HL-60/S4 (cell line): Measurements from ENCODE around the gene WWC2.
"Not testable (repeated sequence)": the region's sequence is repeated elsewhere in the genome, so short reads cannot be mapped to it uniquely, and the experiment has no call there.

Experiments used
- in situ Hi-C: fragments of 300-500 bp; cut with MboI; formaldehyde crosslinking; loops from 2 replicates; pipeline ENCODE4 v1.14.3; 2022; ENCODE audit warnings: low sequenced_read_pairs

Gene WWC2

DNA sequence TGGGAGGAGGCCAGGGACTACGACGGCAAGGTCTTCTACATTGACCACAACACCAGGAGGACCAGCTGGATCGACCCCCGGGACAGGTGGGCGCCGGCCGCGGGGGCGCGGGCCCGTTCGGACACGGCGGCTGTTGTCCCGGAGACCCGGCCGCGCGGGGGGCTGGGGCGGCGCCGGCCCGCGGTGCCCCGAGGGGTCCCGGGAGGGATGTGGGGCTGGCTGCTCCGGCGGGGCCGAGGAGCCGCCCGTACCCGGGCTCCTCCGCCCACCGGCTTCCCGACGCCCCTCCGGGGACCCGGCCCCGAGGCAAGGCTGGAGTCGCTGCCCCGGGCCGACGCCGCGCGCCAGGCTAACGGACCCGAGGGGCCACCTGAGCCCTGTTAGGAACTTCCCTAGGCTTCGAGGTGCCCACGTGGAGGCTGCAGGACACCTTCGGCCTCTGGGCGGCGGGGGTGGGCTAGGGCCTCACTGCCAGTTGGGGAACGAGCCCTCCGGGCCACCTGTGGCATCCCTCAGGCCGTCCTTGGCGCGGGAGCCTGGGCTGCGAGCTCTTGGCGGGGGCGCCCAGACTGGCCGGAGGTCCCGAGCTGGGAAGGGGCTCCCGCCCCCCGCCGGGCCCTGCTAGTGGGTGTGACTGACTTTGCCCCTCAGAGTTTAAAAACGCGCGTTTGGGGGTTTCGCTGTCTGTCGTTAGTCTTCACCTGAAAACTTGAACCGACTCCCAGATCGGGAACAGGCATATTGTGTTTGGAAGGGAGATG is 660 bp downstream of the WWC2 start:
- in situ Hi-C loops: no loop called here

DNA sequence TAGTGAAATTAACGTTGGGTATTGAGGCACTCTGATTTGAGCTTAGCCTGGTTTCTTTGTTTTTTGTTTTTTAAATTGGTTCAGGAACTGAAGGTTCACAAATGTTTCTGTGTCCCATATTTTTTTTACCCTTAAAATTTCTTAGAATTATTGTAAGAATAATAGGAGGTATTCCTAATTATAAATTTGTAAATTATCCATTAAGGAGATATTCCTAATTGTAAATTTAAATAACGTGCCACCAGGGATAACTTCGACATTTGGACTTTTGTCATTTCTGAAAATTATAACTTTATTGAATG is 1.2 kb downstream of the WWC2 start:
- in situ Hi-C loops: no loop called here

DNA sequence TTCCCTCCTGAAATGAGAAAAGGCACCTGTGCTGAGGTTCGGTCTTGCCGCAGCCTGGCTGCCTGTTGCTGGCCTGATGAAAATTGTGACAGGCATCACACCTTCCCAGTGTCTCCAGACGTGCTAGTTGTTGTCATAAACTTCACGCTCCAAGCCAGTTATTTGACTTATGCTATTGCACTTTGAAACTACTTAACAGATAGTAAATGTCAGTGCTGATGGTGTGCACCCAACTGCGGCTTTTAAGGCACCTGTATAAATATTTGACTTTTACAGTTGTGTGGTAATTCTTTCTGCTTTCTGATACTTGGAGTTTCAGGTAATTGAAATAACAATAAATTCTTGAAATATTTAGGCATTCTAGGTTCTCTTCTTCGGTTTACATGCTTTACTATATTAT is 1.8 kb downstream of the WWC2 start:
- in situ Hi-C loops: no loop called here

DNA sequence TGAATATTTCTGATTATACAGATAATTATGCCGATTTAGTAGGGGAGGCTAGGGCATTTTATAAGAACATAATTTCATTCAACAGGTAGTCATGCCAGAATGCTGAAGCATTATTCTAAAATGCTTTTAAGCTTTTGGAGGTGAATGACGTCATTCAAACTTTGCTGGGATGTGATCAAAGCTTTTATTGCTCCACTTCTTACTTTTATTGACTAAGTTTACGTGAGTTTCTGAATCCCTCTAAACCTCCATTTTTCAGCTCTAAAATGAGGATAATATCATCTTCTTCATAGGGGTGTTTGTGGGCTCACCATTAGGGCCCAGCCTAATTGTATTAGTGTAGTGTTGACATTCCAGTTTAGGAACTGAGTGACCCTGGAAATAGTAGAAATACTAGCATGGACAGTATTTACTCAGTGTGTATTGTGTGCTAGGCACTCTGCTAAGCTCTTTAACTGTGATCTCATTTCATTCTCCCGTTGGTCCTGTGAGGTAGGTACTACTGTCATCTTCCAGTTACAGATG is 3.0 kb downstream of the WWC2 start:
- in situ Hi-C loops: no loop called here

DNA sequence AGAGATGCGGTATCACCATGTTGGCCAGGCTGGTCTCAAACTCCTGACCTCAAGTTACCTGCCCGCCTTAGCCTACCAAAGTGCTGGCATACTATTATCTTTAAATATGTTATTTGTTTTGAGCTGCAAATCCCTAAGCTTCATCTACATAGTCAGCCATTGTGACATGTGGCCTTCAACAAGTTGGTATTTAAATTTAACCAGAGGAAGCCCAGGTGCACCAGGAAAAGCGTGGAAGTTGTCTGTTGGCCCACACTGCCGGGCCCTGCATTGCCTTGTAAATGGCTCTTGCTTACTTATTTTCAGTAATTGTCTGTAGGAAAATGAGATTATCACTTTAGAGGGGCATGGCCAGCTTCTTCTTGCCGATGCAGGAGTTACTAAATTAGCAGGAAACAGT is 6.0 kb downstream of the WWC2 start:
- in situ Hi-C loops: no loop called here

DNA sequence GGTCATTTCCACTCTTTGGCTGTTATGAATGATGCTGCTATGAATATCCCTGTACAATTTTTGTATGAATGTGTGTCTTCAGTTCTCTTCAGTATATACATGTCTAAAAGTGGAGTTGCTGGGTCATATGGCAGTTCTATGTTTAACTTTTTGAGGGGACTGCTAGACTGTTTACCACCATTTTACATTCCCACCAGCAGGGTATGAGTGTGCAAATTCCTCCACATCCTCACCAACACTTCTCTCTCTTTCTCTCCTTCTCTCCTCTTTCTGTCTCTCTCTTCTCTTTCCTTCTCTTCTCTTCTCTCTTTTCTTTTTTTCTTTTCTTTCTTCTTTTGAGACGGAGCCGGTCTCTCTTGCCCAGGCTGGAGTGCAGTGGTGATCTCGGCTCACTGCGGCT is 7.8 kb downstream of the WWC2 start:
- in situ Hi-C loops: no loop called here

DNA sequence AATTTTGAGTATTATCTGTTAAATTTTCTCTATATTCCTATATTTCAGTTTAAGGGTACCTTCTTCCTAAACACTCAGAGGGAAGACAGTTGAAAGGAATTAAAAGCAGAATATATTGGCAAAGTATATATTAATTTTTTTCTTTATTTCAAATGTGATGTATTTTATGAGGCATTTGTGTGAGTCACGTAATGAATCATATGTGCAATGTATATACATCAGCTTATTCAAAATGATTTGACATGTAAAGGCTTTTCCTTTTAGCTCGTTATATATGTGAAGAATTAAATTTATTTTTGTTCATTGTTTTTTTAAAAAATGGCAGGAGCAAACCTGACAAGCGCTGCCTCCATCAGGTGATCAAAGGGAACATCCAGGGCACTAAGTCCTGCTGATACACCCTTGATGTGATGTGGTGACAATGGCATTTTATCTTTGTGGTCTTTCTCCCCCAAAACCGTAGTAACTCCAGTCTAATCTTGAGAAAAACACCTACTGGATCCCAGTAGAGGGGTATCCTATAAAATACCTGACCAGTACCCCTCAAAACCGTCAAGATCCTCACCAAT is 8.9 kb downstream of the WWC2 start:
- in situ Hi-C loops: no loop called here

DNA sequence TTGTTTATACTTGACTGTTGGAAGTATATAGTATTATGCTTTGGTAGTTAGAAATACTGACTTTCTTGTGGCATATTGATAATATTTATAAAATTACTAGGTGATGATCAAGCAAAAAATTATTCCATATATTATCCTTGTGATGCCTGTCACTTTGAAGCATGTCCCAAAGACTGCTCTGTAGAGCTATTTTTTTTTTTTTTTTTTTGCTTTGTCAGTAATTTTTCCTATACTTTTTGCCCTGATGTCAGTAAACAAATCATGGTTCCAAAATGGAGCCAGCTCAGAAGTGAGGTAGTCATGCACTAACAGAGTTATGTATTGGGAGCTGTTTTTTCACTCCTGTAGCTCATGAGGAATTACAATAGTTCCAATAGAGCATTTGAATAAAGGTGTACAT is 11.2 kb downstream of the WWC2 start:
- in situ Hi-C loops: no loop called here

DNA sequence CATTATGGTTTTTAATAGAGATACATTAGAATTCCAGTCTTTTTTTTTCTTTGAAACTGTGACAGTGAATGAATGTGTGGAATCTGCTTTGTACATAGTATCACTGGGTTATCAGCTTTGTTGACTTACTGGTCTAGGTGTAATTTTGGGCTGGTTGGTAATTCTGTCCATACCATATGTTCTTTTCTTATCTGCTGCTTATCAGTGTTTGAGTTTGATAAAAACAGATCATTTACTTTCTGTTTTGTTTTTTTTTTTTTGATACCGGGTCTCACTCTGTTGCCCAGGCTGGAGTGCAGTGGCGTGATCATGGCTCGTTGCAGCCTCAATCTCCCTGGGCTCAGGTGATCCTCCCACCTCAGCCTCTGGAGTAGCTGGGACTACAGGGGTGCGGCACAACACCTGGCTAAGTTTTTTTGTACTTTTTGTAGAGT is 12.4 kb downstream of the WWC2 start:
- in situ Hi-C loops: no loop called here

DNA sequence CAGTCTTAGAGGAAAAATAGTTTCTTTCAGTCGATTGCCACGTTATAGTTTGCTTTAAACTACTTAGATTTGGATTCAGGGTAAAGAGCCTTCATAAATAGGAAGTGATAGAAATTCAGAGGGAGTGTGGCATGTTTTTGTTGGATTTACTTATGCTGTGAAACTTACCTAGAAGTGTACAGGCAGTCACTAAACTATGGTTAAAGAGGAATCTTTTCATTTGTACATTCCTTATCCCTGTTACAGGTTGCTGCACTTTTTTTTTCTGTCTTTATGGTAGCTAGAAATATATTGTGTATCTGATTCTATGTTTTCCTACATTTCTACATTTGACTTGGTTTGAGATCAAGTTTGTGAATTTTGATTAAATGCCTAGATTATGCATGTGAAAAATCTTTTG is 19.1 kb downstream of the WWC2 start:
- in situ Hi-C loops: no loop called here

DNA sequence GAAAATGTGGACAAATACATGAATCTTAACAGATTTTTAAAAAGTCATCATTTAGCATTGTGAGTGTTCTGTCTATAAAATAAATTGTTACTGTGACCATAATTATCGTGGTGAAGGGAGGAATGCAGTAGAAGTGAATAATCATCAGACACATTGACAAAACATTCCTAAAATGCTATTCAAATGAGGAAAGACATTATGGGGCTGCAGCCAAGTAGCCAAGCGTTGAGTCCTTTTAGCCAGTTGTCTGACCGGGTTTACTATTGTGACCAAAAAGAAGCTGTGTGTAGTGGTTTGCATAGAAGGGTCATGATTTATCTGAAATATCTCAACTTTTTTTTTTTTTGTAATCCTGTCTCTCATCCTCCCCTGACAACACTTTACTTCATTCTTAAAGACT is 19.5 kb downstream of the WWC2 start:
- in situ Hi-C loops: no loop called here

DNA sequence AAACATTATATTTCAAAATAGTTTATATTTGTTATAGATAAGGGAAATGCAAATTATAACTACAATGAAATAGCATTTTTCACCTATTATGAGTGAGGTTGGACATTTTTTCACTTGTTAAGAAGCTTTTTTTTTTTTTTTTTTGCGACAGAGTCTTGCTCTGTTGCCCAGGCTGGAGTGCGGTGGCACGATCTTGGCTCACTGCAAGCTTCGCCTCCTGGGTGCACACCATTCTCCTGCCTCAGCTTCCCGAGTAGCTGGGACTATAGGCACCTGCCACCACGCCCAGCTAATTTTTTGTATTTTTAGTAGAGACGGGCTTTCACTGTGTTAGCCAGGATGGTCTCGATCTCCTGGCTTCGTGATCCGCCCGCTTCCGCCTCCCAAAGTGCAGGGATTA is 22.6 kb downstream of the WWC2 start:
- in situ Hi-C loops: not testable (repeated sequence)

DNA sequence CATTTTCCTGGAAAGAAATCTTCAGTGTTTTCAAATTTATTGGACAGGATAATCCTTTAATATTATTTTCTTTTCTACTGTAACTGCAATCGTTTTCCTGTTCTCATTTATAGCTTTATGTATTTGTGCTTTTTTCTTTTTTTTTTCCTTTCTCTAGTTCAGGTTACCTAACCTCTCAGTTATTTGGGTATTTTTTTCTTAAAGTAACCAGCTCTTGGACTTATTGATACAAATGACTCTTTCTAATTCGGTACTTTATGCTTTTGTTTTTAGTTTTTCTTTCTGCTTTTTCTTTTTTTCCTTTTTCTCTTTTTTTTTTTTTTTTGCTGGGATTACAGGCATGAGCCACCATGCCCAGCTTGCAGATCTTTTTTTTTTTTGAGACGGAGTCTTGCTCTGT is 25.2 kb downstream of the WWC2 start:
- in situ Hi-C loops: no loop called here

DNA sequence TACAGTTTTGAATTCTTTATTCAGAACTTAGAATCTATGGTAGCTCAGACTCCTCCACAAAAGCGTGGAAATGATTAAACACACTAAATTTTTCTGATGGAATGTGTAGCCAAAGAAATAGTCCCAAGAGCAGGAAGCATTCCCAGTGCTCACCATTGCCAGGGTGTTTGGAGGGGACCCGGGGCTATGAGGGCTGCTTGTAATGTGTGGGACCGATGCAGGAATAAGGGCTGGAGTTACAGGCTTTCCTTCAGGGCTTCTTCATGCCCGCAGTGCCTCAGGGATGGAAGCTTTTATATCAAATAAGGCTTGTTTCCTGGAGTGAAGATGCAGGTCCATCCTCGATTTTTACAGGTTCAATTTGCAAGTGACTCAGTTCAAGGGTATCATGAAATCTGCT is 25.8 kb downstream of the WWC2 start:
- in situ Hi-C loops: no loop called here

DNA sequence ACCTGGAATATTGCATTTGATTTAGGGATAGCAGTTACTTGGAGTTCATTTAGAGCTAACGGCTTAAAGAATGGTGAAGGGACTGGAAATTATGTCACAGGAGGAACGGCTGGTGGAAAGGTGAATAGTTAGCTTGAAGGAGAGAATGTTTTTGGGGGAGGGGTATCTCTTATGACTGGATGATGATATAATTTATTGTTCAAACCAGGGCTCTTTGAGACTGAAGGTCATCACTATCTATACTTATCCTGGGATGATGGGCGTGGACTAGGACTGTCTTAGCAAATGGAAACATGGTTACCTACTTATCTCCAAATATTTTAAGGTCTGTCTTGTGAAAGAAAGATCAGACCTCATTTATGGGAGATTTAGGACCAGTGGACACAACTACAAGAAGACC is 30.1 kb downstream of the WWC2 start:
- in situ Hi-C loops: no loop called here

DNA sequence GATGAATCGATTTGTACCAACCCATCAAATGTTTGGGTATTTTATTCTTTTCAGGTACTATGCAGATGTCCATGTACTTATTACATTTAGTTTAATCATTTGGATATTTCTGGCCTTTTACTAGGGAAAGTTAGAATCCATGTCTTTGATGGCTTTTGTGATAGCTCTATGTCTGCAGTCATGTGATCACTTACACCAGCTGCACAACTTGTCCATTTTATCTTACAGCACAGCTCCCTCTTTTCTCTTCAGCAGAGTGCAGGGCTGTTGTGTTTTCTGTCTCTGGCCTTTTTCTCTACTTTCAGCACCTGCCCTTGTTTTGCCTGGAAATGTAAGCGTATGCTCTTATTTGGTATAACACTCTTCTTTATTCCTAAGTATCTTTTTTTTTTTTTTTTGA is 30.6 kb downstream of the WWC2 start:
- in situ Hi-C loops: no loop called here

DNA sequence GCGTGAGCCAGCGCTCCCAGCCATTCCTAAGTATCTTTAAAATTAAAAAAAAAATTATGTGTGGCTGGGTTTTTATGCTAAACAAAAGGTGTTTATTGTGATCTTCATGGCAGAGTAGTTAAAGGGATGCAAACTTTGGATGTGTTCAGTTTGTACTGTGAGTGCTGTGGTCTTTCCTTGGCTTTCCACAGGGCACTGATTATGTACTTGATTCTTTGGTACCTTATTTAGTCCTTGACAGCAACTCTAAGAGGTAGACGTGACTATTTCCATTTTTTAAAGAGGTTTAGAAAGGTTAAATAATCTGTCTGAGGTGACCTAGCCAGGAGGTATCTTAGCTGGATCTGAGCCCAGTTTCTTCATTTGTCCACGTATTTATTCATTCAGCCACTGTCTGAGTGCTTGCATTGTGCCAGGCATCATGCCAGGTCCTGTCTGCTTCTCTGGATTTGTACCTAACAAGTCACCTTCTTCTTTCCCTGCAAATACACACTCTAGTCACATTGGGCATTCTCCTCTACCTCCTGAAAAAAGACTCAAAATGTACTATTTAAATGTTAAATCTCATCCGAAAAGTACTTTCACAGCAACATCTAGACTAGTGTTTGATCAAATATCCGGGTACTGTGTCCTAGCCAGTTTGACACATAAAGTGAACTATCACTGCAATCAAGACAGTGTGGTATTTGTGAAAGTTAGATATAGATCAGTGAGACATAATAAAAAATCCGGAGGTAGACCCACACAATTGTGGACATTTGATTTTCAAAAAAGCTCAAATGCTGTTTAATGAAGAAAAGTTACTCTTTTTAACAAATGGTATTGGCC is 31.5 kb downstream of the WWC2 start:
- in situ Hi-C loops: no loop called here

DNA sequence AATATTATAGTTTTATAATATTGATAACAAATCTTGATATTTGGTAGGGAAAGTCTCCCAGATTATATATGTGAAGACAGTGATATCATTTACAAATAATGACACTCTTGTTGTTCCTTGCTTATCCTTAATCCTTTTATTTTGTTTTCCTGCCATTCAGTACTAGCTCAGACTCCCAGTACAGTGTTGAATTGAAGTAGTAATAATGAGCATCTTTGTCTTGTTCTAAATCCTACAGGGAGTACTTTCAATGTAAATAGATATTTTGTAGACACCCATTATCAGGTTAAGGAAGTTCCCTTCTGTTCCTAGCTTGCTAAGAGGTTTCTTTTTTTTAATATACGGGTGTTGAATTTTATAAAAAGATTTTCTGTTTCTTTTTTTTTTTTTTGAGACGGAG is 33.0 kb downstream of the WWC2 start:
- in situ Hi-C loops: no loop called here

DNA sequence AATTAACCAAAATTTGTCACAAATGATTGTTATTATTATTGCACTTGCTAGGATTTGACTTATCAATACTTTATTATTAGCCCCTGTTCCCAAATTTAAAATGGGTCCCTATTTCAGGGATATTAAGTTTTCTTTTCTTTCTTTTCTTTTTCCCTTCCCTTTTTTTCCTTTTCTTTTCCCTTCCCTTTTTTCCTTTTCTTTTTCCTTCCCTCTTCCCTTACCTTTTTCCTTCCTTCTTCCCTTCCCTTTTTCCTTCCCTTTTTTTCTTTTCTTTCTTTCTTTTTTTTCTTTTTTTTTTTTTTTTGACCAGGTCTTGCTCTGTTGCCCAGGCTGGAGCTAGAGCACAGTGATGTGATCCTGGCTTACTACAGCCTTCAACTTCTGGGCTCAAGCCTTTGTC is 33.8 kb downstream of the WWC2 start:
- in situ Hi-C loops: no loop called here

DNA sequence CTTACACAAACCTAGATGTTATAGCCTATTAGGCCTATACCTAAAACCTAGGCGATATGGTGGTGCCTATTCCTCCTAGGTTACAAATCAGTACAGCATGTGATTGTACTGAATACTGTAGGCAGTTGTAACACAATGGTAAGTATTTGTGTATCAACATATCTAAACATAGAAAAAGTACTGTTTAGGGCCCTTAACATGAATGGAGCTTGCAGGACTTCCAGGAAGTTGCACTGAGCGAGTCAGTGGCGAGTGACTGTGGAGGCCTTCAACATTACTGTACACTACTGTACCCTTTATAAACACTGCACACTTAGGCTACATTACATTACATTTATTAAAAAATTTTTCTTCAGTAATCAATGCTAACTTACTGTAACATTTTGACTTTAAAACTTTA is 37.8 kb downstream of the WWC2 start:
- in situ Hi-C loops: no loop called here

DNA sequence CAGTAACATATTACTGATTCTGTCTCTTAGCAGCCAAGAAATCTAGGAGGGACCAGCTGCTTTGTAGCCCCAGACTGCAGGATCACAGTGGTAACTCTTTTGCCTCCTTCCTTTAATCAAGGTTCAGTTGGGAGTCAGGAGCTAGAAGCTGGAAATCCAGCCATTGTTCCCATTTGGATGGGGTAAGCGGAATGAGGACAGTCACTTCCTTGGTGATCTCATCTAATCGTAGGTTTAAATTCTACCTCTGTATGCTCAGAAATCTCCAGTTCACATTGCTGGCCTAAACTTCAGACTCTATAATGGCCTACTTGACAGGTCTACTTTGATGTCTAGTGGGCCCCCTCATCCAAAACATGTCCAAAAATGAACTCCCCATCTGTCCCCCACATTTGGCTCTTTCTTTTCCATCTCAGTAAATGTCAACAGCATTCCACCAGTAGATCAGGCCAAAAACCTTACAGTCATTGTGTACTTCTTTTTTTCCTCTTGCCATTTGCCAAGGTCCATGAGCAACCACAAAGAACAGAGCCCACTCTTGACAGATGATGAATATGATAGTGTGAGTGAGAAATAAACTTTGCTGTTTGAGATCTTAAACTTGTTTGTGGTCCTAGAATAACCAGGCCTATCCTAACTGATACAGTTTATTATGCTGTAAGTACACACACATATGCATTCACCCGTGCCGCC is 40.1 kb downstream of the WWC2 start:
- in situ Hi-C loops: no loop called here
